WERI-Rb-1 (cell line): ENCODE data around the gene EIF2B4.
A peak's percentile ranks its signal among the peaks of the same experiment; 100 is the strongest.

ENCODE experiments used
- DNase-seq: peaks from one replicate; pipeline ENCODE4 v3.0.0-alpha.2; 2020
- H3K27ac ChIP-seq: fragments of 250-450 bp; sonication (Bioruptor Pico); 2 replicates; pipeline ENCODE4 v1.5.1; 2020; ENCODE audit warnings: mild to moderate bottlenecking, moderate library complexity
- H3K27me3 ChIP-seq: fragments of 250-450 bp; sonication (Bioruptor Pico); 2 replicates; pipeline ENCODE4 v1.5.1; 2021; ENCODE audit warnings: mild to moderate bottlenecking, low read depth, moderate library complexity; ENCODE audit not compliant: insufficient read depth, severe bottlenecking
- H3K36me3 ChIP-seq: fragments of 250-450 bp; sonication (Bioruptor Pico); 2 replicates; pipeline ENCODE4 v1.5.1; 2020; ENCODE audit warnings: mild to moderate bottlenecking, moderate library complexity
- H3K4me3 ChIP-seq: 2 replicates; pipeline ENCODE4 v1.5.1; 2011; ENCODE audit warnings: low read depth, mild to moderate bottlenecking, control low read depth, low read length
- H3K9me3 ChIP-seq: fragments of 250-450 bp; sonication (Bioruptor Pico); 2 replicates; pipeline ENCODE4 v1.5.1; 2021; ENCODE audit warnings: mild to moderate bottlenecking, moderate library complexity; ENCODE audit not compliant: severe bottlenecking
- TF ChIP-seq, protein P1 (sequence below): IDR thresholded peaks from 2 replicates; pipeline ENCODE4 v1.5.1; 2011; ENCODE audit warnings: low read depth, mild to moderate bottlenecking, control low read depth, inconsistent platforms, low read length

EIF2B4 gene

DNA sequence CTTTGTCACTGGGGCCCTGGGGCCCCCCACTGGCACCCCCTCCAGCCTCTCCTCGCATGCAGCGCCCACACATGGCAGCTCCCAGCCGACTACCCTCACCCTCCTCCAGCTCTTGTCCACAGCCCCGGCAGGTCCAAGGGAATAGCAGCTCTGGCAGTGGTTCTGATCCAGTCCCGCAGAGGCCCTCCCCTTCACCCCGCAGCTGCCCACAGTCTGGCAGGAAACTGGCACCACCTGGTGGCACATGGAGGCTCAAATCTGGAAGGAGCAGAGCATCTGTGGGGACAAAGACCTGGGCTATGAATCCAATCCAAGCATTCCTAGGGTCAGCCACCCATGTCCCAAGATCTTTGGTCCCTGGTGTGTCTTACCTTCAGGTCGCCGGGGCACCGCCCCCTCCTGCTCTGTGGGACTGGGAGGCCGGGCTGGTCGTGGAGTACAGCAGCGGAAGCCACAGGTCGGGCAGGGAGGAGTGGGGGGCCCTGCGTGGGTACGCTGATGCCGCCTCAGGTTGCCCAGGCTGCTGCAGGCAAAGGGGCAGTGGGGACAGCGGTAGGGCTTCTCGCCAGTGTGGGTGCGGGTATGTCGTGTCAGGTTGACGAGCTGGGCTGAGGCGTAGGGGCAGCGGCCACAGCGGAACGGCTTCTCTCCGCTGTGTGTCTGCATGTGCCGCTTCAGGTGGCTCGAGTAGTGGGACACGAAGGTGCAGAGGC is 8.1 kb upstream of the EIF2B4 start:
- Histone ChIP-seq H3K36me3 (peaks cover 87% of the 10 kb centered on the region), H3K4me3 (no peak overlapping the region), H3K9me3 (no peaks in the 10 kb centered on the region), H3K27ac (no peak overlapping the region), H3K27me3 (no peaks in the 10 kb centered on the region)
- DNase-seq = peak; percentile 37
- TF ChIP-seq, protein P1, sequence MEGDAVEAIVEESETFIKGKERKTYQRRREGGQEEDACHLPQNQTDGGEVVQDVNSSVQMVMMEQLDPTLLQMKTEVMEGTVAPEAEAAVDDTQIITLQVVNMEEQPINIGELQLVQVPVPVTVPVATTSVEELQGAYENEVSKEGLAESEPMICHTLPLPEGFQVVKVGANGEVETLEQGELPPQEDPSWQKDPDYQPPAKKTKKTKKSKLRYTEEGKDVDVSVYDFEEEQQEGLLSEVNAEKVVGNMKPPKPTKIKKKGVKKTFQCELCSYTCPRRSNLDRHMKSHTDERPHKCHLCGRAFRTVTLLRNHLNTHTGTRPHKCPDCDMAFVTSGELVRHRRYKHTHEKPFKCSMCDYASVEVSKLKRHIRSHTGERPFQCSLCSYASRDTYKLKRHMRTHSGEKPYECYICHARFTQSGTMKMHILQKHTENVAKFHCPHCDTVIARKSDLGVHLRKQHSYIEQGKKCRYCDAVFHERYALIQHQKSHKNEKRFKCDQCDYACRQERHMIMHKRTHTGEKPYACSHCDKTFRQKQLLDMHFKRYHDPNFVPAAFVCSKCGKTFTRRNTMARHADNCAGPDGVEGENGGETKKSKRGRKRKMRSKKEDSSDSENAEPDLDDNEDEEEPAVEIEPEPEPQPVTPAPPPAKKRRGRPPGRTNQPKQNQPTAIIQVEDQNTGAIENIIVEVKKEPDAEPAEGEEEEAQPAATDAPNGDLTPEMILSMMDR = peak; percentile 41

DNA sequence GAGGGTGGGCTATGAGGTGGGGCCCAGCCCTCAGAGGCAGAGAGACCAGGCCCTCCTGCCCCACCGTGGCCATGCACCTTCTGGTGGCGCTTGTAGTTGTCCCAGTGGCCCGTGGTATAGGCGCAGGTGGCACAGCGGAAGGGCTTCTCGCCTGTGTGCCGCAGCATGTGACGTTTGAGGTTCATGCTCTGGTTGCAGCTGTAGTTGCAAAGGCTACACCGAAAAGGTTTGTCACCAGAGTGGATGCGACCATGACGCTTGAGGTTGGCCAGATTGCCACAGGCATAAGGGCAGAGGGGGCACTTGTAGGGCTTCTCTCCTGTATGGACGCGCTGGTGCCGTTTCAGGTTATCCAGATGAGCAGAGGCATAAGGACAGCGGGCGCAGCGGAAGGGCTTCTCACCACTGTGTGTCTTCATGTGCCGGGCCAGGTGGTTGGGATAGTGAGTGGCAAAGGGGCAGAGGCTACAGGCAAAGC is 7.5 kb upstream of the EIF2B4 start:
- TF ChIP-seq, protein P1 = no peak
- Histone ChIP-seq H3K27ac (no peak overlapping the region), H3K27me3 (no peaks in the 10 kb centered on the region), H3K4me3 (no peak overlapping the region), H3K36me3 (peaks cover 87% of the 10 kb centered on the region), H3K9me3 (no peaks in the 10 kb centered on the region)
- DNase-seq = no peak

DNA sequence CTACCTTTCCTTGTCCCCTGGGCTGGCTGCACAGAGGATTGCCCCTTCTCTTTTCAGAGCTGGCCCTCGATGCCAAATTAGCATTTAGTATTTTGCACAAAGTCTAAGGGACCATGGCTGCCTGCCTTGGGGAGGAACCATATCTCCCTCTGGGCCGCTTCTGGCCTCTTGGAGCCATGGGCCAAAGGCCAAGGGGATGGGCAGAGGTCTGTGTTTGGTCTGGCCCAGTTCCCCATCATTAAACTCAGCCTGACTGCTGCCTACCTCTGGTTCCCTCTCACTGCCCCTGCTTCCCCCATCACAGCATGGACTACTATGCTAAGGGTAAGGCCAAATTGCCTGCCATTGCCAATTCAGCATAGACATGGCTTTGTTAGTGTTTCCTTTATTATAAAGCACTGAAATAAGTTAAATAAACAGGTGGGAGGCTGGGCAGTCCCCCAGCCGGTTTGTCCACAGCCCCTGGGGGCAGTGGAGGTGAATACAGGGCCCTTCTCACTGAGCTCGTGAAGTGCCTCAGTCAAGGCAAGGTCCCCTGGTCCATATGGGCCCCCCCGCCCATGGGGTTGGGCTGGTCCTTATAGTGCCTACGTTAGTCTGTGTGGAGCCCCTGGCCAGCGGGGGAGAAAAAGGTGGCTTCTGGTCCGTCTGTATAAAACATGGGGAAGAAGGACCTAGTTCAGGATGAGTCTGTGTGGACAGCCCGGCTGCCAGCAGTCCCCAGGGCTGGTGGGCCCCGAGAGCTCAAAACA is 6.9 kb upstream of the EIF2B4 start:
- Histone ChIP-seq H3K4me3 (no peak overlapping the region), H3K27ac (no peak overlapping the region), H3K36me3 (peaks cover 87% of the 10 kb centered on the region), H3K27me3 (no peaks in the 10 kb centered on the region), H3K9me3 (no peaks in the 10 kb centered on the region)
- TF ChIP-seq, protein P1 = no peak
- no peak for DNase-seq

DNA sequence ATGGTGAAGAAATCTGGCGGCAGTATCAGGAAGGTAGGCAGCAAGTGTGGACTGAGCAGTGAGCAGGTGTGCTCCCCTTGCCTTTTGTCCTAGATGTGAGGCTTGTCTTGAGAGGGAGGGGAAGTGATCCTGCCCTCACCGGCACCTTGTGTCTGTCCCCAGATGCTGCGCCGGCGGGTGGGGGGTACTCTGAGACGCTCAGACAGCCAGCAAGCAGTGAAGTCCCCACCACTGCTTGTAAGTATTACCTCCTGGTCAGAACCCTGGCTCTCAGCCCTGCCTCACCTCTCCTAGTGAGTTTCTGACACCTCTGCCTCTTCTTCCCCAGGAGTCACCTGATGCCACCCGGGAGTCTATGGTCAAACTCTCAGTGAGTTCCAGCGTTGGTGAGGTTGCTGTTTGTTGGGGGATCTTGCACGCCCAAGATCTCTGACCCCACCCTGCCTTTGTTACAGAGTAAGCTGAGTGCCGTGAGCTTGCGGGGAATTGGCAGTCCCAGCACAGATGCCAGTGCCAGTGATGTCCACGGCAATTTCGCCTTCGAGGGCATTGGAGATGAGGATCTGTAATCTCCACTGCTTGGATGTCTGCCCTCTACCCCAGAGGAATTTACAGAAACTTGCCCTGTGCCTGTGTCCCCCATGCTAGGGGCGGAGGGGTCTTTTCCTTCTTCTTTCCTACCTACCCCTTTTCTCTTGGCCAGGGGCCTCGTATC is 6.2 kb upstream of the EIF2B4 start:
- Histone ChIP-seq H3K36me3 (peaks cover 85% of the 10 kb centered on the region), H3K27ac (no peak overlapping the region), H3K27me3 (no peaks in the 10 kb centered on the region), H3K9me3 (no peaks in the 10 kb centered on the region), H3K4me3 (no peak overlapping the region)
- DNase-seq = no peak
- TF ChIP-seq, protein P1 = no peak

DNA sequence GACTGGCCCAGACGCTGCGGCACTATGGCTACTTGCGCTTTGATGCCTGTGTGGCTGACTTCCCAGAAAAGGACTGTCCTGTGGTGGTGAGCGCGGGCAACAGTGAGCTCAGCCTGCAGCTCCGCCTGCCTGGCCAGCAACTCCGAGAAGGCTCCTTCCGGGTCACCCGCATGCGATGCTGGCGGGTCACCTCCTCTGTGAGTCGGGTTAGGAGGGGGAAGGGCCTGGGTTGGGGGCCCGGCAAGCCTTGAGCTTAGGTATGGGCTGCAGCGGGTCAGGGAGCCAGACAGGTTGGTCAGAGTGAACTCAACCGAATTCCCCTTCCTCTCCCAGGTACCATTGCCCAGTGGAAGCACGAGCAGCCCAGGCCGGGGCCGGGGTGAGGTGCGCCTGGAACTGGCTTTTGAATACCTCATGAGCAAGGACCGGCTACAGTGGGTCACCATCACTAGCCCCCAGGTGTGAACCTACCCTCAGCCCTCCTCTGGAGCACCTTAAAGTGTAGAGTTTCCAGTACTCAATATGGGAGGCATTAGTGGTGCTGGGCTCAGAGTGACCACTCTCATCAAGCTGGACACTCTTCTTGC is 5.5 kb upstream of the EIF2B4 start:
- no peak for DNase-seq
- TF ChIP-seq, protein P1 = no peak
- H3K36me3 ChIP-seq = peaks cover 82% of the 10 kb centered on the region
- no peak overlapping the region for H3K4me3 ChIP-seq
- H3K27me3 ChIP-seq = no peaks in the 10 kb centered on the region
- H3K9me3 ChIP-seq = no peaks in the 10 kb centered on the region
- no peak overlapping the region for H3K27ac ChIP-seq
